H1 (cell line): Measurements from ENCODE around the gene BCL2A1. TPM values are rescaled to one million over a fixed set of nuclear protein-coding genes. Genes with fewer than 3 reads are reported as not detected.

ENCODE experiments used
- CTCF ChIA-PET: fragments of 300-600 bp; sonication (Branson Sonifier 250); formaldehyde crosslinking; loops from one replicate; lab custom pipeline; 2021; ENCODE audit not compliant: partially characterized antibody; lab: Charles Lee
- POLR2A ChIA-PET: fragments of 300-600 bp; sonication (Branson Sonifier 250); formaldehyde crosslinking; loops from one replicate; lab custom pipeline; 2021; ENCODE audit warnings: inconsistent platforms; ENCODE audit not compliant: partially characterized antibody; lab: Charles Lee
- DNase-seq, 2 experiments: peaks; one replicate each; pipeline versions ENCODE4 v3.0.0 to v3.0.0-alpha.2; 2010 to 2022; ENCODE audit warnings: low spot score in 2 of 2, low read depth in 1 of 2, mixed read lengths in 1 of 2
- FAIRE-seq: peaks from 2 replicates; lab custom pipeline; 2011; peaks lifted over from hg19 to GRCh38; lab: Jason Lieb, UNC
- H2AFZ ChIP-seq: 2 replicates; pipeline ENCODE4 v1.8.1; 2012; ENCODE audit warnings: low read length, inconsistent platforms
- H2AK5ac ChIP-seq: 2 replicates; pipeline ENCODE4 v1.6.1; 2013; ENCODE audit warnings: low read depth, low read length
- H2BK120ac ChIP-seq: replicated peaks from 2 replicates; pipeline ENCODE3; 2013; ENCODE audit warnings: low read depth, low read length, inconsistent platforms
- H2BK12ac ChIP-seq: 2 replicates; pipeline ENCODE4 v1.6.1; 2013; ENCODE audit warnings: low read depth, low read length
- H2BK15ac ChIP-seq: 2 replicates; pipeline ENCODE4 v1.6.1; 2013; ENCODE audit warnings: low read length
- H2BK20ac ChIP-seq: 2 replicates; pipeline ENCODE4 v1.6.1; 2013; ENCODE audit warnings: low read length
- H2BK5ac ChIP-seq: 2 replicates; pipeline ENCODE4 v1.6.1; 2013; ENCODE audit warnings: low read depth, low read length
- H3K14ac ChIP-seq: 2 replicates; pipeline ENCODE4 v1.6.1; 2013; ENCODE audit warnings: inconsistent platforms; ENCODE audit not compliant: insufficient read length
- H3K18ac ChIP-seq: 2 replicates; pipeline ENCODE4 v1.6.1; 2013; ENCODE audit warnings: low read length; ENCODE audit errors: extremely low read depth
- H3K23ac ChIP-seq: 2 replicates; pipeline ENCODE4 v1.6.1; 2013; ENCODE audit warnings: inconsistent platforms; ENCODE audit not compliant: insufficient read length
- H3K23me2 ChIP-seq: 2 replicates; pipeline ENCODE4 v1.6.1; 2013; ENCODE audit warnings: low read depth, low read length
- H3K27ac ChIP-seq: 2 replicates; pipeline ENCODE4 v1.6.1; 2011; ENCODE audit warnings: low read depth, low read length, inconsistent platforms
- H3K27me3 ChIP-seq, 4 experiments: replicated peaks in 1 of 4; 1 replicate in 1 of 4; 2 replicates in 3 of 4; pipeline versions ENCODE4 v1.6.1 to v1.8.1; 2011 to 2013; ENCODE audit warnings: low read length in 3 of 4, mild to moderate bottlenecking in 3 of 4, inconsistent platforms in 2 of 4, mixed read lengths in 2 of 4, moderate library complexity in 1 of 4; ENCODE audit not compliant: control insufficient read depth in 3 of 4, insufficient read depth in 3 of 4; ENCODE audit errors: extremely low read depth in 1 of 4
- H3K36me3 ChIP-seq, 4 experiments: 2 replicates each; pipeline versions ENCODE4 v1.6.1 to v1.8.1; 2011 to 2013; ENCODE audit warnings: mild to moderate bottlenecking in 4 of 4, low read length in 3 of 4, moderate library complexity in 2 of 4, control low read depth in 1 of 4, inconsistent platforms in 1 of 4; ENCODE audit not compliant: insufficient read depth in 4 of 4, control insufficient read depth in 2 of 4
- H3K4ac ChIP-seq: replicated peaks from 2 replicates; pipeline ENCODE3; 2013; ENCODE audit warnings: low read length, low read depth, mixed read lengths, inconsistent platforms; ENCODE audit not compliant: insufficient read length
- H3K4me1 ChIP-seq, 4 experiments: replicated peaks in 1 of 4; 1 replicate in 1 of 4; 2 replicates in 3 of 4; pipeline versions ENCODE4 v1.6.1 to v1.8.1; 2011 to 2013; ENCODE audit warnings: low read length in 3 of 4, inconsistent platforms in 2 of 4, mixed read lengths in 1 of 4; ENCODE audit not compliant: insufficient read depth in 4 of 4, control insufficient read depth in 3 of 4
- H3K4me2 ChIP-seq, 2 experiments: 2 replicates each; pipeline versions ENCODE4 v1.6.1 to v1.8.1; 2011 to 2013; ENCODE audit warnings: low read depth in 2 of 2, low read length in 2 of 2, control low read depth in 1 of 2, inconsistent platforms in 1 of 2, mild to moderate bottlenecking in 1 of 2; ENCODE audit not compliant: insufficient read depth in 1 of 2
- H3K4me3 ChIP-seq, 4 experiments: fragments of 200-600, 300-600 bp in 1 of 4; sonication (generic), shearing (Covaris generic), sonication (Bioruptor Twin) in 1 of 4; 2 replicates each; pipeline versions ENCODE4 v1.5.1 to v1.8.1; 2011 to 2016; ENCODE audit warnings: low read length in 4 of 4, low read depth in 3 of 4, control low read depth in 2 of 4, inconsistent platforms in 2 of 4, mild to moderate bottlenecking in 2 of 4, mixed read lengths in 1 of 4, moderate library complexity in 1 of 4; ENCODE audit not compliant: insufficient read depth in 2 of 4; ENCODE audit errors: extremely low read depth in 1 of 4
- H3K56ac ChIP-seq: replicated peaks from 2 replicates; pipeline ENCODE3; 2013; ENCODE audit warnings: low read depth, mild to moderate bottlenecking, mixed read lengths, low read length, inconsistent platforms; ENCODE audit not compliant: insufficient read length
- H3K79me1 ChIP-seq: 2 replicates; pipeline ENCODE4 v1.6.1; 2013; ENCODE audit warnings: low read depth, low read length, control low read depth
- H3K79me2 ChIP-seq, 2 experiments: 2 replicates each; pipeline versions ENCODE4 v1.6.1 to v1.8.1; 2012 to 2013; ENCODE audit warnings: low read length in 2 of 2, mild to moderate bottlenecking in 2 of 2, inconsistent platforms in 1 of 2; ENCODE audit not compliant: insufficient read depth in 2 of 2, control insufficient read depth in 1 of 2
- H3K9ac ChIP-seq, 4 experiments: replicated peaks in 1 of 4; 1 replicate in 1 of 4; 2 replicates in 3 of 4; pipeline versions ENCODE4 v1.6.1 to v1.8.1; 2011 to 2013; ENCODE audit warnings: low read depth in 3 of 4, low read length in 3 of 4, control low read depth in 2 of 4, mild to moderate bottlenecking in 2 of 4, moderate library complexity in 2 of 4, inconsistent platforms in 1 of 4; ENCODE audit errors: extremely low read depth in 1 of 4
- H3K9me3 ChIP-seq, 2 experiments: 2 replicates each; pipeline versions ENCODE4 v1.6.1 to v1.8.1; 2012 to 2013; ENCODE audit warnings: mild to moderate bottlenecking in 2 of 2, moderate library complexity in 2 of 2, control low read depth in 1 of 2, inconsistent platforms in 1 of 2, low read depth in 1 of 2, low read length in 1 of 2, mixed read lengths in 1 of 2; ENCODE audit not compliant: insufficient read depth in 2 of 2
- H4K20me1 ChIP-seq, 2 experiments: replicated peaks in 1 of 2; 2 replicates each; pipeline versions ENCODE3 to v1.8.1; 2011 to 2013; ENCODE audit warnings: inconsistent platforms in 2 of 2, low read length in 2 of 2, mild to moderate bottlenecking in 1 of 2; ENCODE audit not compliant: insufficient read depth in 2 of 2, control insufficient read depth in 1 of 2
- H4K5ac ChIP-seq: 2 replicates; pipeline ENCODE4 v1.6.1; 2013; ENCODE audit warnings: low read length, low read depth, mixed read lengths, inconsistent platforms; ENCODE audit not compliant: insufficient read length
- H4K8ac ChIP-seq: 2 replicates; pipeline ENCODE4 v1.8.0; 2013; ENCODE audit warnings: mild to moderate bottlenecking, moderate library complexity, low read length, inconsistent platforms; ENCODE audit not compliant: insufficient read depth; ENCODE audit errors: extremely low read depth
- H4K91ac ChIP-seq: replicated peaks from 2 replicates; pipeline ENCODE3; 2013; ENCODE audit warnings: low read length, mixed read lengths, inconsistent platforms; ENCODE audit not compliant: insufficient read length
- BRCA1 ChIP-seq: IDR thresholded peaks from 2 replicates; pipeline ENCODE4 v1.6.1; 2012; ENCODE audit warnings: low read depth, low read length, improper control_type of control experiment
- CBX5 ChIP-seq: fragments of 300-800, 300-1000 bp; sonication (generic); IDR thresholded peaks from 2 replicates; pipeline ENCODE4 v1.7.1; 2016; ENCODE audit warnings: antibody characterized with exemption, low read length, low read depth
- GABPA ChIP-seq: IDR thresholded peaks from 2 replicates; pipeline ENCODE4 v1.6.1; 2011; ENCODE audit warnings: mild to moderate bottlenecking, low read length, moderate library complexity, borderline replicate concordance; ENCODE audit not compliant: insufficient read depth
- HDAC2 ChIP-seq, 2 experiments: fragments of 300-600 bp in 1 of 2; sonication (generic) in 1 of 2; IDR thresholded peaks; 2 replicates each; pipeline ENCODE4 v1.6.1; 2011 to 2012; ENCODE audit warnings: low read depth in 2 of 2, low read length in 2 of 2, mild to moderate bottlenecking in 2 of 2, moderate library complexity in 2 of 2, borderline replicate concordance in 1 of 2, inconsistent platforms in 1 of 2
- JUND ChIP-seq: IDR thresholded peaks from 2 replicates; pipeline ENCODE4 v1.6.1; 2011; ENCODE audit warnings: mild to moderate bottlenecking, improper control_type of control experiment, low read length
- KDM4A ChIP-seq: IDR thresholded peaks from one replicate; pipeline ENCODE4 v1.7.1; 2012; ENCODE audit warnings: low read depth, mild to moderate bottlenecking, moderate library complexity, low read length, inconsistent platforms; ENCODE audit not compliant: severe bottlenecking
- POLR2AphosphoS5 ChIP-seq: IDR thresholded peaks from 2 replicates; pipeline ENCODE4 v1.6.1; 2011; ENCODE audit warnings: low read depth, low read length
- RBBP5 ChIP-seq: IDR thresholded peaks from 2 replicates; pipeline ENCODE4 v1.7.1; 2012; ENCODE audit warnings: low read depth, mild to moderate bottlenecking, inconsistent platforms, low read length, moderate library complexity, borderline replicate concordance
- RXRA ChIP-seq: IDR thresholded peaks from 2 replicates; pipeline ENCODE4 v1.6.1; 2011; ENCODE audit warnings: low read depth, mild to moderate bottlenecking, low read length, moderate library complexity; ENCODE audit not compliant: insufficient read depth
- SIN3A ChIP-seq, 2 experiments: IDR thresholded peaks in 1 of 2; conservative IDR thresholded peaks in 1 of 2; 2 replicates each; pipeline ENCODE4 v1.6.1; 2011 to 2012; ENCODE audit warnings: low read length in 2 of 2, improper control_type of control experiment in 1 of 2, low read depth in 1 of 2, mild to moderate bottlenecking in 1 of 2
- SUZ12 ChIP-seq: fragments of 200-600 bp; sonication (generic); IDR thresholded peaks from 2 replicates; pipeline ENCODE4 v1.6.1; 2012; ENCODE audit warnings: mild to moderate bottlenecking, inconsistent platforms, low read length, moderate library complexity, mixed read lengths
- TBP ChIP-seq: IDR thresholded peaks from 2 replicates; pipeline ENCODE4 v1.6.1; 2011; ENCODE audit warnings: low read depth, low read length, improper control_type of control experiment
- TCF12 ChIP-seq: IDR thresholded peaks from 2 replicates; pipeline ENCODE4 v1.6.1; 2011; ENCODE audit warnings: low read depth, mild to moderate bottlenecking, low read length
- TEAD4 ChIP-seq: IDR thresholded peaks from 2 replicates; pipeline ENCODE4 v1.6.1; 2012; ENCODE audit warnings: low read depth, low read length, inconsistent platforms, mixed read lengths
- YY1 ChIP-seq: IDR thresholded peaks from 2 replicates; pipeline ENCODE4 v1.6.1; 2011; ENCODE audit warnings: low read depth, mild to moderate bottlenecking, low read length
- WGBS, 2 experiments: shearing (Covaris generic) in 1 of 2; methylation state at CpG; one replicate each; pipeline versions ENCODE4 v1.1.6 to v1.1.7; 2013 to 2015; ENCODE audit warnings: low lambda C conversion rate in 2 of 2, mixed read lengths in 2 of 2, inconsistent platforms in 1 of 2, low coverage in 1 of 2, missing lambda C conversion rate in 1 of 2; ENCODE audit not compliant: insufficient replicate concordance in 2 of 2, insufficient coverage in 1 of 2, insufficient read length in 1 of 2; ENCODE audit errors: extremely low coverage in 1 of 2, missing lambda C conversion rate in 1 of 2; 5-methylcytosine and 5-hydroxymethylcytosine counted together
- polyA plus RNA-seq, 7 experiments: library from polyadenylated mRNA; depleted of rRNA in 3 of 7; stranded (reverse) in 5 of 7; unstranded in 2 of 7; fragments of >200 nt in 5 of 7; fragments of 200-250 nt in 2 of 7; gene quantifications; 1 replicate in 5 of 7; 2 replicates in 1 of 7; 4 replicates in 1 of 7; pipeline versions ENCODE4 v1.2.1 to v1.2.3, GENCODE V29; 2011 to 2013; ENCODE audit warnings: missing spikeins in 2 of 7, mixed read lengths in 2 of 7
- total RNA-seq: library from RNA; stranded (reverse); fragmentation: NEBNext Ultra II Directional; extraction: Animal tissue kit (Norgen Biotek cat#: 25700); gene quantifications from 2 replicates; pipeline ENCODE4 v1.2.1, GENCODE V29; 2021

The BCL2A1 gene
- total and polyA plus RNA-seq, 2 of the 8 experiments (the other 6 are each of a cell fraction or from before 2014, with no cell fraction given) = not detected

DNA sequence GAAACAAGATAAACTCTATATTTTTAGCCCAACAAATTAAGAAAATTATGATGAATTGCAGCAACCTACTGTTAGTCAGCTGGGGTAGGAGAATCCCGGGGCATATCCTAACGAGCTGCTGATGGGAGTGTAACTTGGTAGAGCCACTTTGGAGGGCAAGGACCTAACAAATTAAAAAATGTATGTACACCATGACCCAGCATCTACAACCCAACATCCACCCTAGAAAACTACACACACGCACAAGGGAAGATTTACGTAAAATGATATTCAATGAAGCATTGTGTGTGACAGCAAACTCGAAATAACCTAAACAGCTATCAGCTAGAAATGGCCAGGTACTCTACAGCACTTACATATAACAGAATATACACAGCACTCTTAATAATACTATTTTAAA, 1.9 kb downstream of the BCL2A1 start:
- Histone ChIP-seq H3K4me2 (no peak overlapping the region), H2BK120ac (no peak overlapping the region), H3K23me2 (no peaks in the 10 kb centered on the region), H4K91ac (no peak overlapping the region), H3K27me3 (no peaks in the 10 kb centered on the region), H2AK5ac (no peak overlapping the region), H3K79me1 (no peaks in the 10 kb centered on the region), H3K36me3 (no peaks in the 10 kb centered on the region), H2BK5ac (no peak overlapping the region), H2AFZ (no peak overlapping the region), H3K4ac (no peak overlapping the region), H2BK15ac (no peak overlapping the region), H3K79me2 (no peaks in the 10 kb centered on the region), H3K4me3 (no peak overlapping the region), H4K8ac (no peak overlapping the region), H4K5ac (no peak overlapping the region), H2BK20ac (no peak overlapping the region), H3K27ac (no peak overlapping the region), H2BK12ac (no peak overlapping the region), H3K9ac (no peak overlapping the region), H3K56ac (no peak overlapping the region), H3K14ac (no peak overlapping the region), H3K23ac (no peak overlapping the region), H3K4me1 (no peaks in the 10 kb centered on the region), H3K18ac (no peak overlapping the region), H4K20me1 (no peaks in the 10 kb centered on the region), H3K9me3 (no peaks in the 10 kb centered on the region)
- FAIRE-seq (no peak), DNase-seq (no peak)
- ChIA-PET CTCF (interaction anchor here (1.9 kb wide), 1 partner anchor 116 kb away, joined by 6 read pairs; no protein-coding TSS in a partner anchor), POLR2A (no interaction called here)
- 93% methylated on average over 5 of the region's 5 CpGs; no CpG with 5 or more reads in 1 of the 2 experiments for WGBS, 2 experiments
- TF ChIP-seq HDAC2 (IDR thresholded peaks at IDR 0.05; ENCODE audit: borderline replicate concordance in 1 of 2, low read depth in 2 of 2, low read length in 2 of 2) (no peak), SUZ12 (no peak), YY1 (no peak), CBX5 (no peak), TCF12 (no peak), JUND (no peak), RBBP5 (no peak), GABPA (no peak), POLR2AphosphoS5 (no peak), KDM4A (no peak), TBP (no peak), RXRA (no peak), SIN3A (conservative IDR thresholded peaks at IDR 0.05 in 1 of 2, IDR thresholded peaks at IDR 0.05 in 1 of 2; ENCODE audit: low read depth in 1 of 2, low read length in 2 of 2) (no peak), TEAD4 (no peak), BRCA1 (no peak)
